BJ (cell line): ENCODE results near the gene ADIPOR1. TPM values are rescaled to one million over a fixed set of nuclear protein-coding genes. Genes with fewer than 3 reads are reported as not detected.

Experiments
- CTCF ChIA-PET: fragments of 350-600 bp; formaldehyde crosslinking; extraction: SDS; loops from one replicate; lab custom pipeline; 2021; ENCODE audit warnings: antibody characterized with exemption, inconsistent platforms; lab: Yijun Ruan, JAX
- POLR2A ChIA-PET: fragments of 300-600 bp; sonication (Branson Sonifier 250); formaldehyde crosslinking; extraction: SDS; loops from one replicate; lab custom pipeline; 2021; ENCODE audit warnings: antibody characterized with exemption; lab: Charles Lee
- DNase-seq: peaks from one replicate; pipeline ENCODE4 v3.0.0-alpha.2; 2011; ENCODE audit warnings: low read depth
- H3K27me3 ChIP-seq: 2 replicates; pipeline ENCODE4 v1.6.0; 2011; ENCODE audit warnings: low read length; ENCODE audit not compliant: control insufficient read depth, insufficient read depth
- H3K36me3 ChIP-seq: 2 replicates; pipeline ENCODE4 v1.5.1; 2011; ENCODE audit warnings: low read length; ENCODE audit not compliant: control insufficient read depth, insufficient read depth
- H3K4me3 ChIP-seq: 2 replicates; pipeline ENCODE4 v1.5.1; 2011; ENCODE audit warnings: low read depth, mild to moderate bottlenecking, control low read depth, low read length
- polyA plus RNA-seq: library from polyadenylated mRNA; depleted of rRNA; stranded (reverse); fragments of >200 nt; gene quantifications from 2 replicates; pipeline ENCODE4 v1.2.3, GENCODE V29; 2011
- TF ChIP-seq, protein P1 (sequence below): IDR thresholded peaks from 2 replicates; pipeline ENCODE4 v1.5.1; 2011; ENCODE audit warnings: low read depth, mild to moderate bottlenecking, control low read depth, inconsistent platforms, low read length, moderate library complexity; ENCODE audit not compliant: insufficient read depth

Gene ADIPOR1
- polyA plus RNA-seq, 1 experiment = 199 TPM

DNA sequence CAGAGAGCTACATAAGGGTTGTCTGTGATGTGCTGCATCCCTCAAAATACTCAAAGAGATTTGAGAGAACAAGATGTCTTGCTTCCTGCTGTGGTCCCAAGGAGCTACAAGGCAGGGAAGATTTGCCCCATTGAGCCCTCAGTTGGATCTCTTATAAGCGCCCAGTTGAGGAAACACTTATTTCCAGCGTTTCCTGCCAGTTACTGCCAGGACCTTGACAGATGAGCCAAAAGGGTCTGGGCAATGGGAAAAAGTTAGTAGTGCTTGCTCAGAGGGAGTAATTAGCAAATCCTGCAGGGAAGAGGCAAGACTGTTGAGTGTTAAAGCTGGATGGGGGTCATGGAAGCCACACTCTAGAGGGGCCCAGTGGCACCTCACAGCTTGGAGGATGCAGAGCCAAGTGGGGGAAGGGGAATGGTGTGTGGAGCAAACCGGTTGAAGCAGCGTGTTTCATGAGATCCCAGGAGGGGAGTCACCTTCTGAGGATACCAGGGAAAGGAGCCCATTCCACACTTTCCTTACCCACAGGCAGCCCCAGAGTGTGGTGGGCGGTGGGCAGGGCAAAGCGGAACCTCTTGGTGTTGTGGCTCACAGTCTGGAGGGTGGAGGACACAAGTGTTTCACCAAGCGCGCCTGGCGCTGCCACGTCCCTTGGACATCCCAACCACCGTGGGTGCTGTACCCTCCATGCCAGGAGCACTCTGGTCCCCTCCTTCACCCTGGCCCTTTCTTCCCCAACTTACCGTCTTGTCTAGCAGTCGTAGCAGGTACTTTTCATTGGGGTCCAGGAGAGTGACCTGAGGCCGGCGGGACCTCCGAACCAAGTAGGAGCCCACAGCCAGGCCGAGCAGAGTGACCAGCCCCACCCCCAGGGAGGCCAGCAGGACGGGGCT lies 8.1 kb upstream of the ADIPOR1 start:
- ChIA-PET CTCF (interaction anchor here (0.6 to 2.2 kb wide), 2 partner anchors 32 to 109 kb away, joined by 3 to 8 read pairs; no protein-coding TSS in a partner anchor), POLR2A (no interaction called here)
- Histone ChIP-seq H3K27me3 (no peaks in the 10 kb centered on the region), H3K4me3 (peak overlapping the region; percentile 95), H3K36me3 (peaks cover 4% of the 10 kb centered on the region)
- no peak for DNase-seq
- TF ChIP-seq, protein P1, sequence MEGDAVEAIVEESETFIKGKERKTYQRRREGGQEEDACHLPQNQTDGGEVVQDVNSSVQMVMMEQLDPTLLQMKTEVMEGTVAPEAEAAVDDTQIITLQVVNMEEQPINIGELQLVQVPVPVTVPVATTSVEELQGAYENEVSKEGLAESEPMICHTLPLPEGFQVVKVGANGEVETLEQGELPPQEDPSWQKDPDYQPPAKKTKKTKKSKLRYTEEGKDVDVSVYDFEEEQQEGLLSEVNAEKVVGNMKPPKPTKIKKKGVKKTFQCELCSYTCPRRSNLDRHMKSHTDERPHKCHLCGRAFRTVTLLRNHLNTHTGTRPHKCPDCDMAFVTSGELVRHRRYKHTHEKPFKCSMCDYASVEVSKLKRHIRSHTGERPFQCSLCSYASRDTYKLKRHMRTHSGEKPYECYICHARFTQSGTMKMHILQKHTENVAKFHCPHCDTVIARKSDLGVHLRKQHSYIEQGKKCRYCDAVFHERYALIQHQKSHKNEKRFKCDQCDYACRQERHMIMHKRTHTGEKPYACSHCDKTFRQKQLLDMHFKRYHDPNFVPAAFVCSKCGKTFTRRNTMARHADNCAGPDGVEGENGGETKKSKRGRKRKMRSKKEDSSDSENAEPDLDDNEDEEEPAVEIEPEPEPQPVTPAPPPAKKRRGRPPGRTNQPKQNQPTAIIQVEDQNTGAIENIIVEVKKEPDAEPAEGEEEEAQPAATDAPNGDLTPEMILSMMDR = no peak

DNA sequence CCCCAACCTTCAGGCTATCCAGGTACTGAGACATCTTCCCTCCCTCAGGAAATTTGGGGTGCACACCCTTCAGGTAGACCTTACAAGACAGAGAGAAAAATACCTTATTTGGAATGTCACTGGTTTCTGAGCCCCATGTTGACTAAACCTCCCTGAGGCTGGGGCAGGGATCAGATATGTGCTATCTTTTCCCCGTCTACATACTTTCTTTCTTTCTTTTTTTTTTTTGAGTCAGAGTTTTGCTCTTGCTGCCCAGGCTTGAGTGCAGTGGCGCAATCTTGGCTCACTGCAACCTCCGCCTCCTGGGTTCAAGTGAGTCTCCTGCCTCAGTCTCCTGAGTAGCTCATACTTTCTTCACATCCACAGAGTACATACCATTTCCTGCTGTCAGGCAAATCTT lies 7.3 kb upstream of the ADIPOR1 start:
- POLR2A ChIA-PET = no interaction called here
- TF ChIP-seq, protein P1 = no peak
- no peak for DNase-seq
- Histone ChIP-seq H3K36me3 (peaks cover 5% of the 10 kb centered on the region), H3K4me3 (no peak overlapping the region), H3K27me3 (no peaks in the 10 kb centered on the region)
- CTCF ChIA-PET = no interaction called here

DNA sequence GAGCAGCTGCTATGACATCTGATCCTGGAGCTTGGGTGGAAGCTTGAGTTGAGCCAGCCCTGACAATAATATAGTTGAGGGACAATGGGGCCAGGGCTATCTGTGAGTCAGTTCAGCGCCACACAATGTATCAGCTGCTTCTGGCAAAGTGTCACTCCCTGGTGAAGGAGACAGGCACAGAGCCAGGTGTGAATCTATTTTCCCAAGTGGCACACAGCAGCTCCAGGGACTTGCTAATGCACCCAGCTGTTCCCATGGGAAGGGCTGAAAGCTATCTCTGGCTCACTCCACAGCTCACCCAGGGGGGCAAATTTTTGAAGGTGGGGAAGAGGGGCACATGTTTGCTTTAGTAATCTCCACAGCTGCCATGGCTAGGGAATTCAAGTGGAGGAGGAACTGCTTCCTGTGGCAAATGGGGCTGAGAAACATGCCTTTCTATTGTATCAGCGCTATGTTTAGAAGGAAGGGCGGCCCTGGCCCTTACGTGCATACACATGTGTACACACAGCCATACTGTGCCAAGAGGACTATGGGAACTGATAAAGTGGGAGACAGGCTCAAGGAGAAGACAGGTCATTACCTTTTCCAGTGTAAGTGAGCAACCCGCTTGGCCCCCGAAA lies 6.8 kb upstream of the ADIPOR1 start:
- no peak overlapping the region for H3K4me3 ChIP-seq
- TF ChIP-seq, protein P1 = no peak
- ChIA-PET CTCF (no interaction called here), POLR2A (no interaction called here)
- DNase-seq = no peak
- no peaks in the 10 kb centered on the region for H3K27me3 ChIP-seq
- peaks cover 5% of the 10 kb centered on the region for H3K36me3 ChIP-seq

DNA sequence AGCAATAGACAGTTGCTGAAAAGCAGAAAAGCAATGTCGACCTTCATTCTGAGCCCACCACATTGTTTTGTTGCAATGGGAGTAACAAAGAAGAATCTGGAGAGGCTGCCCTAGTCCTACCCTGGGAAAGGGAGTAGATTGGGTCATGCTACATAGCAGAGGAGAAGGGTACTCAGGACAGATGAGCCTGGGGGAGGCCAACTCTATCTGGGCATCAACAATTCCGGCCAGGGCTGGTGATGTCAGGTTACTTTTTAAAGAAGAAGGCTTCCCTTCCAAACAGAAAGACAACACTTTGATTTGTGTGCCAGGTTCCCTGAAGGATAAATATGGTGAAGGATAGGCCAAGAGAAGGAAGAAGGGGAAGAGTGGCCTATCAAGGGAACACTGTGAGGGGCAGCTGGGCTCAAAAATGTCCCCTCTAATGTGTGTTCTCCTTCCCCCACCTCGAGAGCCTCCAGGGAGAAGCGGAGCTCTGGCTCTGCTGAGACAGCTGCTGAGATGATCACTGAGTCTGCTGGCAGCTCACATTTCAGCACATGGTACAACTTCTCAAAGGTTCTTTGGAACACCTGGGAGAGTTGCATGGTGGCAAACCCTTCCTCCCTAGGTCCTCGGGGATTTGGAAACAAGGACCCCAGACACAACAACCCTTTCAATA lies 3.2 kb upstream of the ADIPOR1 start:
- Histone ChIP-seq H3K27me3 (no peaks in the 10 kb centered on the region), H3K4me3 (no peak overlapping the region), H3K36me3 (peaks cover 5% of the 10 kb centered on the region)
- no peak for DNase-seq
- ChIA-PET CTCF (no interaction called here), POLR2A (no interaction called here)
- TF ChIP-seq, protein P1 = no peak

DNA sequence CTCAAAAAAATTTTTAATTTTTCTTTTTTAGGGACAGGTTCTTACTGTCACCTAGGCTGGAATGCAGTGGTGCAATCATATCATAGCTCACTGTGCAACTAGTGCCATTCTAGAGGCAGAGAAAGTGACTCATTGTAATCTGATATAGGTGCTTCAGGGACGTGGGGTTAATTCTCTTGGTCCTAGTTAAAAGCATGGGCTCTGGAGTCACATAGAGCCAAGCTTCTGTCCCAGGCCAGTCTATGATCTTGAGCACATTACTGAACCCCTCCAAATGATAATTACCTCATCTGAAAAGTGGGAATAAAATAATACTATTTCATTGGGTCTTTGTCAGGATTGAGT lies 1.1 kb upstream of the ADIPOR1 start:
- H3K36me3 ChIP-seq = peaks cover 5% of the 10 kb centered on the region
- no peaks in the 10 kb centered on the region for H3K27me3 ChIP-seq
- ChIA-PET POLR2A (no interaction called here), CTCF (interaction anchor here (0.6 to 1.2 kb wide), 2 partner anchors 9 to 40 kb away, joined by 4 to 8 read pairs; no protein-coding TSS in a partner anchor)
- TF ChIP-seq, protein P1 = no peak
- no peak overlapping the region for H3K4me3 ChIP-seq
- no peak for DNase-seq
